Neural progenitor cell (in vitro differentiated cells): ENCODE results near the gene MTTP.

Source experiments
- CTCF ChIP-seq: fragments of 200-600 bp; sonication (generic); IDR thresholded peaks from 2 replicates; pipeline ENCODE4 v1.5.1; 2017; ENCODE audit warnings: antibody characterized with exemption, mild to moderate bottlenecking
- EZH2 ChIP-seq: fragments of 200-600 bp; sonication (generic); IDR thresholded peaks from 2 replicates; pipeline ENCODE4 v1.6.1; 2017; ENCODE audit warnings: antibody characterized with exemption, mild to moderate bottlenecking, moderate library complexity
- EZH2phosphoT487 ChIP-seq: fragments of 200-600 bp; sonication (generic); IDR thresholded peaks from 2 replicates; pipeline ENCODE4 v1.6.1; 2017; ENCODE audit warnings: antibody characterized with exemption

DNA sequence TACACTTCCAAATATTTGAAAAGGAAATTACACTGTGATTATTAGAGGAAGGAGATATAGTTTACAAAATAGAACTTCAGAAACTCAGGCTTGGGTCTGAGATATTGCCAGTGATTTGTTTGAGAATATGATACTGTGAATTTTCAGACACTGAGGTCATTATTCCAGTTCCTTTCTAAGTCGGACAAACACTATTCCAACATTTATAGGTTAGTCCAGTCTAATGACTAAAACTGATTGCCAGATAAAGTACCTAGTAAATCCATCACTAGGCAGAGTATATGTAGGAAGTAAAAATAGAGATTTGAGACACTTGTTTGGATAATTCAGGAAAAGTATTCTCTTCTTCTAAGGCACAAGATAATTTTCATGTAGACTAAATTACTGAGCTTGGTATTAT lies 13.2 kb downstream of the MTTP start:
- TF ChIP-seq CTCF, result no peak
- no peak for TF ChIP-seq EZH2
- TF ChIP-seq EZH2phosphoT487, result no peak
